Endothelial cell (in vitro differentiated cells): ENCODE data around the gene CASK. TPM values are rescaled to one million over a fixed set of nuclear protein-coding genes. Genes with fewer than 3 reads are reported as not detected.

Experiments
- DNase-seq: peaks from one replicate; pipeline ENCODE4 v3.0.0; 2021; ENCODE audit warnings: low spot score
- H3K27ac Mint-ChIP-seq: one replicate; pipeline ENCODE4 v1.8.0; 2021; ENCODE audit warnings: mixed read lengths, inconsistent platforms; ENCODE audit not compliant: unreplicated experiment
- H3K27me3 Mint-ChIP-seq: one replicate; pipeline ENCODE4 v1.8.0; 2021; ENCODE audit warnings: mild to moderate bottlenecking, moderate library complexity, mixed read lengths, inconsistent platforms; ENCODE audit not compliant: unreplicated experiment
- H3K36me3 Mint-ChIP-seq: one replicate; pipeline ENCODE4 v1.8.0; 2021; ENCODE audit warnings: mild to moderate bottlenecking, low read depth, mixed read lengths, inconsistent platforms; ENCODE audit not compliant: unreplicated experiment
- H3K4me1 Mint-ChIP-seq: one replicate; pipeline ENCODE4 v1.8.0; 2021; ENCODE audit warnings: mild to moderate bottlenecking, mixed read lengths, inconsistent platforms; ENCODE audit not compliant: unreplicated experiment
- H3K4me3 Mint-ChIP-seq: one replicate; pipeline ENCODE4 v1.8.0; 2021; ENCODE audit warnings: mild to moderate bottlenecking, mixed read lengths, inconsistent platforms; ENCODE audit not compliant: unreplicated experiment
- H3K9me3 Mint-ChIP-seq: one replicate; pipeline ENCODE4 v1.8.0; 2021; ENCODE audit warnings: mixed read lengths, inconsistent platforms; ENCODE audit not compliant: unreplicated experiment
- total RNA-seq: library from RNA; stranded (reverse); fragmentation: NEBNext Ultra II Directional; extraction: Animal tissue kit (Norgen Biotek cat#: 25700); gene quantifications from one replicate; pipeline ENCODE4 v1.2.1, GENCODE V29; 2021; ENCODE audit not compliant: unreplicated experiment
- TF ChIP-seq, protein P1 (sequence below): fragments of 200-600 bp; sonication (generic); IDR thresholded peaks from one replicate; pipeline ENCODE4 v1.5.0; 2021; ENCODE audit warnings: antibody characterized with exemption; ENCODE audit not compliant: unreplicated experiment

CASK gene
- total RNA-seq, 1 donor from 2014 or later, result 62.5 TPM

GRCh38 chrX:41960142-41960541, 36.8 kb upstream of the CASK start:
- no peaks in the 10 kb centered on the region for H3K27me3 Mint-ChIP-seq

DNA sequence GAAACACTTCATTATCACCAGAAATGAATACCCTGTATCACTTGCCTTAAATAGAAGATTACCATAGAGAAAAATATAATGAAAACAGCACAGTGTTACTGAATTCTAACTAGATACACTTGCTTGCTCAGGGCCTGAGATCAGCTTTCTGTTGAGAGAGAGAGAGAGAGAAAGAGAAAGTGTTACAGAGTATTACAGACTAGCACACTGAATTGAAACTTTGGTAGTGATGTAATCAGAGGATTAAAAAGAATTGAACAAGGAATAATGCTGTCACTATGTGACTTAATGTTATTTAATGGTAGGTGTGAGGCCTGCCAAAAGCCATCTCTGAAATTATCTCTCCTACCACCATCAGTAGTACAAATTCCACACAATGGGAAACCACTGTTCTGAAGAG, 35.5 kb upstream of the CASK start:
- H3K27me3 Mint-ChIP-seq, result no peaks in the 10 kb centered on the region
- H3K4me3 Mint-ChIP-seq, result no peak overlapping the region
- TF ChIP-seq, protein P1, sequence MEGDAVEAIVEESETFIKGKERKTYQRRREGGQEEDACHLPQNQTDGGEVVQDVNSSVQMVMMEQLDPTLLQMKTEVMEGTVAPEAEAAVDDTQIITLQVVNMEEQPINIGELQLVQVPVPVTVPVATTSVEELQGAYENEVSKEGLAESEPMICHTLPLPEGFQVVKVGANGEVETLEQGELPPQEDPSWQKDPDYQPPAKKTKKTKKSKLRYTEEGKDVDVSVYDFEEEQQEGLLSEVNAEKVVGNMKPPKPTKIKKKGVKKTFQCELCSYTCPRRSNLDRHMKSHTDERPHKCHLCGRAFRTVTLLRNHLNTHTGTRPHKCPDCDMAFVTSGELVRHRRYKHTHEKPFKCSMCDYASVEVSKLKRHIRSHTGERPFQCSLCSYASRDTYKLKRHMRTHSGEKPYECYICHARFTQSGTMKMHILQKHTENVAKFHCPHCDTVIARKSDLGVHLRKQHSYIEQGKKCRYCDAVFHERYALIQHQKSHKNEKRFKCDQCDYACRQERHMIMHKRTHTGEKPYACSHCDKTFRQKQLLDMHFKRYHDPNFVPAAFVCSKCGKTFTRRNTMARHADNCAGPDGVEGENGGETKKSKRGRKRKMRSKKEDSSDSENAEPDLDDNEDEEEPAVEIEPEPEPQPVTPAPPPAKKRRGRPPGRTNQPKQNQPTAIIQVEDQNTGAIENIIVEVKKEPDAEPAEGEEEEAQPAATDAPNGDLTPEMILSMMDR, result no peak
- H3K36me3 Mint-ChIP-seq, result no peaks in the 10 kb centered on the region
- no peak overlapping the region for H3K27ac Mint-ChIP-seq
- H3K4me1 Mint-ChIP-seq, result no peaks in the 10 kb centered on the region
- H3K9me3 Mint-ChIP-seq, result no peaks in the 10 kb centered on the region
- DNase-seq, result no peak

More at GRCh38 chrX:41960142-41960541, 36.8 kb upstream of the CASK start:
- Mint-ChIP-seq H3K4me3 (no peak overlapping the region), H3K27ac (no peak overlapping the region), H3K4me1 (no peaks in the 10 kb centered on the region), H3K9me3 (no peaks in the 10 kb centered on the region), H3K36me3 (no peaks in the 10 kb centered on the region)
- DNase-seq, result no peak
- TF ChIP-seq, protein P1, result no peak

DNA sequence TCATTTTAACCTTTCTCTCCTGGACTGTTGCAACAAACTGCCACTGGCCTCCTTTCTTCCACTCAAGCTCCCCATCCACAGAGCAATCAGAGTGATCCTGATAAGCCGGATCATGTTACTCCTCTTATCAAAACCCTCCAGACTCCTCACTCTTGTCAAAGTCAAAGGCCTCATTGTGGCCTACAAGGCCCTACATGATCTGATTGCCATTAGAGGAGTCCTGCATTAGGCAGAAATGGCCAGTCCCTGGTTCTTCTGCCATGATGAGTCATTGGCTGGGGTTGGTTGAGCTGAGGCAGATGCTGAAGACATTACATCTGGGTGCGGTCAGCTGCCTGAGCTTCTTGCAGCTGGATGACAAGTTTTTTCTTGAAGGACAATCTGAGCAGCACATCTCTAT, 32.7 kb upstream of the CASK start:
- H3K4me1 Mint-ChIP-seq, result no peaks in the 10 kb centered on the region
- TF ChIP-seq, protein P1, result no peak
- H3K9me3 Mint-ChIP-seq, result no peaks in the 10 kb centered on the region
- no peak overlapping the region for H3K4me3 Mint-ChIP-seq
- DNase-seq, result no peak
- no peaks in the 10 kb centered on the region for H3K27me3 Mint-ChIP-seq
- H3K36me3 Mint-ChIP-seq, result no peaks in the 10 kb centered on the region
- H3K27ac Mint-ChIP-seq, result no peak overlapping the region

- H3K4me1 Mint-ChIP-seq, result no peaks in the 10 kb centered on the region
These were observed 28.7 kb upstream of the CASK start for GRCh38 chrX:41952102-41952501.

GRCh38 chrX:41946989-41947612, 23.7 kb upstream of the CASK start:
- TF ChIP-seq, protein P1, result no peak
- H3K4me3 Mint-ChIP-seq, result no peak overlapping the region
- no peaks in the 10 kb centered on the region for H3K9me3 Mint-ChIP-seq
- no peaks in the 10 kb centered on the region for H3K36me3 Mint-ChIP-seq
- H3K27me3 Mint-ChIP-seq, result peaks cover 2% of the 10 kb centered on the region
- no peak for DNase-seq
- peaks cover 4% of the 10 kb centered on the region for H3K4me1 Mint-ChIP-seq
- no peak overlapping the region for H3K27ac Mint-ChIP-seq

More at GRCh38 chrX:41952102-41952501, 28.7 kb upstream of the CASK start:
- no peaks in the 10 kb centered on the region for H3K36me3 Mint-ChIP-seq
- H3K4me3 Mint-ChIP-seq, result no peak overlapping the region
- DNase-seq, result no peak
- TF ChIP-seq, protein P1, result no peak
- H3K27me3 Mint-ChIP-seq, result no peaks in the 10 kb centered on the region
- H3K9me3 Mint-ChIP-seq, result no peaks in the 10 kb centered on the region
- H3K27ac Mint-ChIP-seq, result no peak overlapping the region
